BLaER1 treated with 17β-estradiol and CSF1 and Interleukin-3, amounts not matched to agents 10 nM and 100 nM (cell line): Measurements from ENCODE around the gene LCP2.
A peak's percentile ranks its signal among the peaks of the same experiment; 100 is the strongest.

Experiments used
- H3K27ac ChIP-seq, 11 experiments: shearing (Covaris generic); formaldehyde crosslinking; 2 replicates each; pipeline ENCODE4 v1.8.1; 2022
- H3K27me3 ChIP-seq, 11 experiments: shearing (Covaris generic); formaldehyde crosslinking; 2 replicates each; pipeline ENCODE4 v1.8.1; 2022
- H3K36me3 ChIP-seq, 11 experiments: shearing (Covaris generic); formaldehyde crosslinking; 2 replicates each; pipeline ENCODE4 v1.8.1; 2022
- H3K4me1 ChIP-seq, 10 experiments: shearing (Covaris generic); formaldehyde crosslinking; 2 replicates each; pipeline ENCODE4 v1.8.1; 2022
- H3K4me2 ChIP-seq, 11 experiments: shearing (Covaris generic); formaldehyde crosslinking; 2 replicates each; pipeline ENCODE4 v1.8.1; 2022
- H3K4me3 ChIP-seq, 10 experiments: shearing (Covaris generic); formaldehyde crosslinking; 2 replicates each; pipeline ENCODE4 v1.8.1; 2022
- H3K9ac ChIP-seq, 11 experiments: shearing (Covaris generic); formaldehyde crosslinking; 2 replicates each; pipeline ENCODE4 v1.8.1; 2022
- H3K9me3 ChIP-seq, 11 experiments: shearing (Covaris generic); formaldehyde crosslinking; replicated peaks in 1 of 11; 2 replicates each; pipeline ENCODE4 v1.8.1; 2022
- H4K20me1 ChIP-seq, 11 experiments: shearing (Covaris generic); formaldehyde crosslinking; 2 replicates each; pipeline ENCODE4 v1.8.1; 2022
- Cebpa-rat ChIP-seq, 11 experiments: shearing (Covaris generic); IDR thresholded peaks; 2 replicates each; pipeline ENCODE4 v1.8.1; 2022

LCP2 gene

DNA sequence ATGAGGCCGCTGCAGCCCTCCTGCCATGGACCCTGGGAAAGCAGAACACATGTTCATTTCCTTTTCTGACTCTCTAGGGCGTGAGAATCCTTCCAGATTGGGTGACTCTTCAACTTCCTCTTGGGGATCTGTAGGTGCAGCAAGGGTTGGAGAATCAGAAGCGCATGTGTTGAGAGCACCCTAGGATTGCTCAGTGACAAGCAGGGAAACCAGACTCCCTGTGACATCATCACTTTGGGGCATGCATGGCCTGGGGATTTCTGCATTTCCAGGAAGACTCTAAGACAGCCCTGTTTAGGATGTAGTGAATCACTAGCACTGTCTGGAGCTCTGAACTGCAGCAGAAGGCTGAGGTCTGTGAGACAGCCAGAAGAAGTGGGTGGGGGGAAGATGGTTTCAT lies 15.1 kb upstream of the LCP2 start:
- TF ChIP-seq Cebpa-rat (IDR thresholded peaks at IDR 0.05): no peak
- Histone ChIP-seq H3K9me3 (no peaks in the 10 kb centered on the region), H3K27ac (peak overlapping the region in 7 of 11 experiments; percentile 4 to 55 (median 23); a peak in 8 of 22 replicates), H4K20me1 (no peaks in the 10 kb centered on the region; a peak in 1 of 22 replicates), H3K4me1 (peaks cover 32 to 78% (median 51%) of the 10 kb centered on the region in 10 experiments), H3K4me2 (peak overlapping the region; percentile 15 to 98 (median 77)), H3K9ac (no peak overlapping the region; a peak in 1 of 22 replicates), H3K36me3 (no peaks in the 10 kb centered on the region), H3K4me3 (no peak overlapping the region), H3K27me3 (no peaks in the 10 kb centered on the region)

DNA sequence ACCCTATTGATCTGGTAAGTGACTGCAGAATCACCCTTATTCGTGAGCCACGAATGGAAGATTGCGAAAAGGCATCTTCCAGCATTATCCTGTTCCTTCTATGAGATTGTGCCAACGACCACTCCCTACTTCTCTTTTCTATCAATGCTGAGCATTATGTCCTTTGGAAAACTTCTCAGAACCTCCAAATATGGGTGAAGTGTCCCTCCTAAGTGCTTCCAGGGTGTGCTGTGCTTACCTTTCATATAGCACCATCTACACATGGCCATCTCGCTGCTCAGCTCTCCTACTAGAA lies 14.7 kb upstream of the LCP2 start:
- Histone ChIP-seq H3K36me3 (no peaks in the 10 kb centered on the region), H3K27me3 (no peaks in the 10 kb centered on the region), H3K4me2 (peak overlapping the region; percentile 15 to 98 (median 77)), H3K4me1 (peaks cover 36 to 82% (median 55%) of the 10 kb centered on the region in 10 experiments), H3K9me3 (no peaks in the 10 kb centered on the region), H3K9ac (no peak overlapping the region; a peak in 1 of 22 replicates), H3K4me3 (no peak overlapping the region), H4K20me1 (no peaks in the 10 kb centered on the region; a peak in 1 of 22 replicates), H3K27ac (peak overlapping the region in 7 of 11 experiments; percentile 4 to 55 (median 23); a peak in 11 of 22 replicates)
- TF ChIP-seq Cebpa-rat (IDR thresholded peaks at IDR 0.05): no peak

DNA sequence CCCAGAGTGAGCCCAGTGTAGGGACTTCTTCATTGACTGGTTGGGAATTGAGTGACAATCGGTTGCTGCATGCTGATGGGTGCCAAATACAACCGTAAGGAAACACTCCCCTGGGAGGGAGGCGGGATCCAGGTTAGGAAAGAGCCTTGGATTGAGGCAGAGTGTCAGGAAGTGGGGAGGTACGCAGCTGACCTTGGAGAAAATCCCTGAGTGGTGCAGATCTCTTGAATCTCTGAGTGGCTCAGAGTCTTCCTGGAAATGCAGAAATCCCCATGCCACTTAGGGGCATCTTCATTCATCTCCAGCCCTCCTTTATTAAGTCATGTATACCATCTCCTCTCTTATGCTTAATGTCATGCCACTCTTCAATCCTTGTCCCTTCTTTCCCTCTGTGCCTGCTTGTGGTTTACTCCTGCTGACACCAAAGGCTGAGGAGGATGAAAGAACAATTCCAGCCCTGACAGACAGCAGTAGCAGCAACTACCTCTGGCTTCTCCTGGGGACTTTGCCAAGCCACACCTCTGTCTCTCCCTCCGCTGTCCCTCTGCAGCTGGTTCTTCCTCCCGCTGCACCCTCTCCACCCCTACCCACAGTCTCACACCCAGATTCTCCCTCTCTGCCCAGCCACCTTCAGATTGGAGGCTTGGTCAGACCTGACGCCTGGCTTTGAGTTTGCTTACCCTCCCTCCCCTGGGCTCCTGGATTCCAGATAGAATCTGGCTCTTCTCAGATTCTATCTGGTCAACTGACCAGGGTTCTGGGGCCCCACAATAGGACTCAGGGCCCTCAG lies 14.1 kb upstream of the LCP2 start:
- H3K9me3 ChIP-seq: no peaks in the 10 kb centered on the region
- no peaks in the 10 kb centered on the region; a peak in 1 of 22 replicates for H4K20me1 ChIP-seq
- no peak overlapping the region; a peak in 1 of 22 replicates for H3K9ac ChIP-seq
- H3K27ac ChIP-seq: peak overlapping the region in 6 of 11 experiments; percentile 4 to 55 (median 26); a peak in 11 of 22 replicates
- no peak for TF ChIP-seq Cebpa-rat (IDR thresholded peaks at IDR 0.05)
- peaks cover 42 to 87% (median 61%) of the 10 kb centered on the region in 10 experiments for H3K4me1 ChIP-seq
- H3K4me2 ChIP-seq: peak overlapping the region; percentile 15 to 98 (median 77)
- H3K27me3 ChIP-seq: no peaks in the 10 kb centered on the region
- no peak overlapping the region for H3K4me3 ChIP-seq
- no peaks in the 10 kb centered on the region for H3K36me3 ChIP-seq

DNA sequence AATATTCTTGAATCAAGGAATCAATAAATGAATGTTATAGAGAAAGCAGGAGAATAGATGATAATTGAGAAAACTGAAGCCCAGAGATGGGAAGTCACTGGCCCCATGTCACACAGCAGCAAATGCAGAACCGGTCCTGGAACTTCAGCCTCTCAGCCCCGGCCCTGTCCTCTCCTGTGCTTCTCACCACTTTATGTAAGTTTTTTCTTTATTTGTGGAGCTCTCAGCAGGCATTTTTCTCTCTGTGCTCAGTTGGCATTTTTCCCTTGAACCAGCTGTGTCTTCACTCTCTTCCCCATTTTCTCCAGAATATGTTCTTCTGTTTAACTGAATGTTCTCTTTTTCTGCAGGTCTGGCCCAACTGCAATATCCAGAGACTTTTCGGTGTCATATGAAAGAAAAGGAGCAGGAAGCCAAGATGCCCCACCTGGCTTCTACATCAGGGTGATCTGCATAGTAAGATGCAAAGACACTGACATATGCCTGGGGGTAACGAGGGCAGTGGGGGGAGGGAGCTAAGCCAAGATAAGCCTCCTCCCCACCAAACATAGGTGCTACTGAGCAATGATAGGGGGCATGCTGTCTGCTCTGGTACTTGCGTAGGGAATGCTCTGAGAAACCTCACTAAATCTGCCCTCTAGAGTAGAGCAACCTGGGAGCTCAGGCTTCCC lies 12.8 kb upstream of the LCP2 start:
- no peak for TF ChIP-seq Cebpa-rat (IDR thresholded peaks at IDR 0.05)
- peaks cover 55 to 98% (median 74%) of the 10 kb centered on the region in 10 experiments for H3K4me1 ChIP-seq

DNA sequence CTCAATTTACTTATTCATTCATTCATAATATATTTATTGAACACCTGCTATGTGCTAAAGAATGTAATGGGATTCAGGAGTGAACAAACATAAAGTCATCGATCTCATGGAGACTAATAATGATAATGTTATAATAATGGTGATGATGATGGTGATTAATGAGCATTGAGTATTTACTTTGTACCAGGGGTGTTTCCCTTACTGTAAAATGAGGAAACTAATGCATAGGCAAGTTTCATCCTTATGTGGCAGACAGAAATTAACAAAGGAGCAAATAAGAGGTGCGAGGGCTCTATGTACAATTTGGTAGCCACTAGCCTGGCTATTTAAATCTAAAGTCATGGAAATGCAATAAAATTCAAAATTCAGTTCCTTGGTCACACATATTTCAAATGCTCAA lies 11.1 kb upstream of the LCP2 start:
- Histone ChIP-seq H3K36me3 (no peaks in the 10 kb centered on the region), H3K4me2 (peak overlapping the region in 4 of 11 experiments; percentile 95 to 98 (median 97); a peak in 8 of 22 replicates), H3K27me3 (no peaks in the 10 kb centered on the region), H3K4me1 (peaks cover 69 to 100% (median 87%) of the 10 kb centered on the region in 10 experiments), H3K9me3 (no peaks in the 10 kb centered on the region), H4K20me1 (no peaks in the 10 kb centered on the region; a peak in 1 of 22 replicates), H3K9ac (no peak overlapping the region), H3K27ac (peak overlapping the region in 2 of 11 experiments; percentile 40 to 58; a peak in 3 of 22 replicates), H3K4me3 (no peak overlapping the region)
- no peak for TF ChIP-seq Cebpa-rat (IDR thresholded peaks at IDR 0.05)

More for the DNA sequence above, 12.8 kb upstream of the LCP2 start:
- no peaks in the 10 kb centered on the region; a peak in 1 of 22 replicates for H4K20me1 ChIP-seq
- no peaks in the 10 kb centered on the region for H3K9me3 ChIP-seq
- no peaks in the 10 kb centered on the region for H3K36me3 ChIP-seq
- no peak overlapping the region for H3K9ac ChIP-seq
- peak overlapping the region in 6 of 11 experiments; percentile 10 to 98 (median 78); a peak in 11 of 22 replicates for H3K4me2 ChIP-seq
- H3K4me3 ChIP-seq: no peak overlapping the region
- H3K27ac ChIP-seq: no peak overlapping the region
- H3K27me3 ChIP-seq: no peaks in the 10 kb centered on the region

DNA sequence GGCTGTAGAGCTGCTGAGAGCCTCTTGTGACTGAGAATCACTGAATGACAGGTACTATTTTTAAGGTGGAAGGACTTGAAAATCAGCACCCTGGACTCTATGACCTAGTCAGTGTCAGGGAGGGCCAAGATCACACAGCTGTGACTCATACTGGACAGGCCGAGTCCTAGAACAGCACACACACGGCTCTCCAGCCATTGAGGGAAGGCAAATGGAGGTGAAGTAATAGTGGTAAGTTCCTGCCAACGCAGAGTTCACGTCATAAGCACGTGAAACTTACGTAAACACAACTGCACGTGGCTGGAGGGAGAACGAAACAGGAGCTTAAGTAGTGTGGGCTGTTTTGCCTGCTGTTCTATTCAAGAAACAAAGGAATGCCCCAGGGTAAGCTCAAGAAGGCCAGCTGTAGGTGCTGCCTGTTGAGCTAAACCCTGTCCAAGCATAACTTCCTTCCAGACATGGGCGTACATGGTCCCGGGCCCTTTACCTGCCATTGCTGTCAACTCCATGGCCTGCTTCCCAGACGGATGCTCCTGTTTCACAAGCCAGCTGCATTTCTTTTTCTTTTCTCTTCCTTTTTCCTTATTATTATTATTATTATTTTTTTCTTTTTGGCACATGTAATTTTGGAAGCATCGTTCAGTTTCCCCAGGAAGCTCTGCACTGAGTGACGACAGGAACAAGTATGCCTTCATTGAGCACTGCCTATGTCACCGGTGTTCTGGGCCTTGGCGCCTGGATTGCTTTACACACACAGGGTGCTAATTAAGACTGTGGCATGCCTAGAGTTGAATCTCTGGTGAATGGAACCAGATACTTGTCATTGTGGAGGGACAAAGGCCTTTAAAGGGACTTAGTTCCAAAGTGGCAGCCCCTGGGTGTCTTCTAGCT lies 10.2 kb upstream of the LCP2 start:
- no peaks in the 10 kb centered on the region; a peak in 1 of 22 replicates for H4K20me1 ChIP-seq
- H3K27me3 ChIP-seq: no peaks in the 10 kb centered on the region
- no peak for TF ChIP-seq Cebpa-rat (IDR thresholded peaks at IDR 0.05)
- peak overlapping the region in 7 of 11 experiments; percentile 6 to 68 (median 40); a peak in 11 of 22 replicates for H3K27ac ChIP-seq
- H3K4me2 ChIP-seq: peak overlapping the region; percentile 6 to 100 (median 96); a peak in 16 of 22 replicates
- no peaks in the 10 kb centered on the region for H3K36me3 ChIP-seq
- H3K4me1 ChIP-seq: peaks cover 69 to 100% (median 87%) of the 10 kb centered on the region in 10 experiments
- 0 out of 22 replicates have a peak overlapping the region, but pooled peaks of 1 of the 11 experiments have one; percentile 22 for H3K9ac ChIP-seq
- H3K9me3 ChIP-seq: no peaks in the 10 kb centered on the region
- H3K4me3 ChIP-seq: no peak overlapping the region

DNA sequence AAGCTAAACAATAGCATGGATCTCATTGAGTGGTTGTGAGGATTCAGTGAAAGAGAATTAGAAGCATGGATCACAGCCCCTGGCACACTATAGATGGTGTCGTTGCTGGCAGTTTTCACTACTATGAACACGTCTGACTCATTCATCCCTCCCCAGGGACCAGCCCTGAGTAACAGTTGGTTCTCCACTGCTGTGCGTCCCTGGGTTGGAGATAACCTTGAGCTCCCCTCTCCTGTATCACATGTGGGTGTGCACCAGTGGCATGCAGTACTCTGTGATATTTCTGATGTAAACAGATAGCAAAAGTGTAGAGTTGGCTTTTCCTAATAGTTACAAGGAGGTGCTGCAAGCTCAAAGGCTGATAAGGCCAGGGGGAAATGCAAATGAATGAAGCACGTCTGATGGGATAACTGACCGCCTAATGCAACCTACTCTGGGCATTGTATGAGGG lies 8.8 kb upstream of the LCP2 start:
- TF ChIP-seq Cebpa-rat (IDR thresholded peaks at IDR 0.05): no peak
- no peaks in the 10 kb centered on the region for H3K36me3 ChIP-seq
- H3K4me2 ChIP-seq: peak overlapping the region; percentile 88 to 100 (median 96)
- H3K27ac ChIP-seq: peak overlapping the region in 9 of 11 experiments; percentile 40 to 99 (median 68); a peak in 18 of 22 replicates
- peak overlapping the region in 9 of 11 experiments; percentile 3 to 59 (median 44); a peak in 14 of 22 replicates for H3K9ac ChIP-seq
- H3K9me3 ChIP-seq: no peaks in the 10 kb centered on the region
- no peak overlapping the region for H3K4me3 ChIP-seq
- H3K27me3 ChIP-seq: no peaks in the 10 kb centered on the region
- H3K4me1 ChIP-seq: peaks cover 69 to 100% (median 87%) of the 10 kb centered on the region in 10 experiments
- H4K20me1 ChIP-seq: no peaks in the 10 kb centered on the region

DNA sequence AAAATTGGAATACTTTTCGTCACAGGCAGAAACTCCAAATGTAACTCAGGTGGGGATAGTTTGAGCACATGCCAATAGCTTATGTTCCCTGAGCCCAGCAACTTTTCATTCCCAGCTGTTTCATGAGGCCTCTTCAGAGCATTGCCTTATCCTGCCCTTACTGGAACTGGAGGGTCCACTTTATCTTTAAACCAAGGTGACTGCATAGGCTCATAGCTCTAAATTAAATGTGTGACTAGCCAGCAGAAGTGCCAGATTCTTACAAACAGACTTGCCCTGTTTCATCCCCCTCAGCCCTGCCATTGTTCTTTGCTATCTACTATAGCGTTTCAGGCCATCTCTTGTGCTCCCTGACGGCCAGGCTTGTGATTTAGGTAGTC lies 8.1 kb upstream of the LCP2 start:
- TF ChIP-seq Cebpa-rat (IDR thresholded peaks at IDR 0.05): no peak
- Histone ChIP-seq H3K36me3 (no peaks in the 10 kb centered on the region), H3K27ac (peak overlapping the region in 9 of 11 experiments; percentile 40 to 99 (median 68); a peak in 18 of 22 replicates), H3K4me1 (peaks cover 76 to 100% (median 88%) of the 10 kb centered on the region in 10 experiments), H4K20me1 (no peaks in the 10 kb centered on the region), H3K9ac (peak overlapping the region in 9 of 11 experiments; percentile 2 to 59 (median 44); a peak in 12 of 22 replicates), H3K27me3 (no peaks in the 10 kb centered on the region), H3K9me3 (no peaks in the 10 kb centered on the region), H3K4me2 (peak overlapping the region; percentile 88 to 100 (median 96)), H3K4me3 (no peak overlapping the region)
